ENCODE data around the gene GHR.
"Not testable (repeated sequence)": the region's sequence is repeated elsewhere in the genome, so short reads cannot be mapped to it uniquely, and the experiment has no call there.

GHR gene

GRCh38 chr5:42654645-42655044, 231.4 kb downstream of the GHR start:
- no peak for DNase-seq

- no peak for DNase-seq
These were observed 232.9 kb downstream of the GHR start for GRCh38 chr5:42655982-42656650.

GRCh38 chr5:42656651-42657015, 233.4 kb downstream of the GHR start:
- no peak for DNase-seq

GRCh38 chr5:42659869-42660268, 236.6 kb downstream of the GHR start:
- not testable (repeated sequence) for DNase-seq

- no peak for DNase-seq
These were observed 242.6 kb downstream of the GHR start for GRCh38 chr5:42665857-42666256.

GRCh38 chr5:42666869-42667268, 243.6 kb downstream of the GHR start:
- DNase-seq = no peak

GRCh38 chr5:42668254-42668653, 245.0 kb downstream of the GHR start:
- DNase-seq = no peak

- no peak for DNase-seq
These were observed 249.7 kb downstream of the GHR start for GRCh38 chr5:42672925-42673324.

- DNase-seq = no peak
These were observed 252.4 kb downstream of the GHR start for GRCh38 chr5:42675602-42676001.

- no peak for DNase-seq
These were observed 253.1 kb downstream of the GHR start for GRCh38 chr5:42676362-42676761.

- DNase-seq = no peak
These were observed 254.1 kb downstream of the GHR start for GRCh38 chr5:42677156-42677842.

GRCh38 chr5:42680046-42680445, 256.8 kb downstream of the GHR start:
- no peak for DNase-seq

- not testable (repeated sequence) for DNase-seq
These were observed 261.8 kb downstream of the GHR start for GRCh38 chr5:42685078-42685477.

GRCh38 chr5:42689391-42689790, 266.2 kb downstream of the GHR start:
- DNase-seq = no peak

GRCh38 chr5:42691413-42691937, 268.2 kb downstream of the GHR start:
- DNase-seq = no peak

GRCh38 chr5:42701351-42702059, 278.3 kb downstream of the GHR start:
- no peak for DNase-seq

- no peak for DNase-seq
These were observed 280.0 kb downstream of the GHR start for GRCh38 chr5:42703238-42703637.

- DNase-seq = no peak
These were observed 292.5 kb downstream of the GHR start for GRCh38 chr5:42715785-42716184.

GRCh38 chr5:42718591-42718990, 295.4 kb downstream of the GHR start:
- peak; percentile 5 for DNase-seq

GRCh38 chr5:42719034-42719433, 295.8 kb downstream of the GHR start:
- DNase-seq = no peak

GRCh38 chr5:42720251-42720650, 297.0 kb downstream of the GHR start:
- no peak for DNase-seq

- no peak for DNase-seq
These were observed 298.2 kb downstream of the GHR start for GRCh38 chr5:42721484-42721883.

GRCh38 chr5:42734531-42735058, 311.4 kb downstream of the GHR start:
- not testable (repeated sequence) for DNase-seq

- no peak for DNase-seq
These were observed 317.7 kb downstream of the GHR start for GRCh38 chr5:42740920-42741319.

All from stimulated activated CD4-positive, alpha-beta T cell treated with anti-CD3 and anti-CD28 coated beads, Interleukin-1b, Interleukin-23, amount 100 ng/mL, for 48 hours (primary cell).